ENCODE data around the gene CITED2.

GRCh38 chr6:139323511-139324300, 50.7 kb downstream of the CITED2 start:
- TF ChIP-seq EZH2 (IDR thresholded peaks at IDR 0.05; ENCODE audit: low read length, unreplicated experiment) (no peak), CTCF (conservative IDR thresholded peaks at IDR 0.05; ENCODE audit: low read depth, low read length) (no peak), EZH2phosphoT487 (IDR thresholded peaks at IDR 0.05; ENCODE audit: borderline replicate concordance, low read length) (no peak)

Data from PC-3 (cell line).